Keratinocyte (primary cell): ENCODE results near the gene FNBP1.

Experiments used
- CTCF ChIP-seq, 3 experiments: IDR thresholded peaks in 1 of 3; conservative IDR thresholded peaks in 1 of 3; optimal IDR thresholded peaks in 1 of 3; 2 replicates in 2 of 3; 3 replicates in 1 of 3; pipeline versions ENCODE3 to v1.5.1; 2011; ENCODE audit warnings: low read length in 3 of 3, mild to moderate bottlenecking in 3 of 3, moderate library complexity in 2 of 3, control low read depth in 1 of 3, inconsistent platforms in 1 of 3; ENCODE audit not compliant: insufficient read depth in 2 of 3; ENCODE audit errors: extremely low read depth in 1 of 3
- EZH2 ChIP-seq: IDR thresholded peaks from one replicate; pipeline ENCODE4 v1.6.1; 2012; ENCODE audit warnings: inconsistent platforms, mild to moderate bottlenecking, low read length, moderate library complexity

- no peak for TF ChIP-seq CTCF (optimal IDR thresholded peaks at IDR 0.05 in 1 of 3, IDR thresholded peaks at IDR 0.05 in 1 of 3, conservative IDR thresholded peaks at IDR 0.05 in 1 of 3; ENCODE audit: extremely low read depth in 1 of 3, insufficient read depth in 2 of 3, low read length in 3 of 3)
- no peak for TF ChIP-seq EZH2
Observed at GRCh38 chr9:129861447-129861827, 181.6 kb downstream of the FNBP1 start.
